ENCODE data around the gene GPR151.

GPR151 gene

DNA sequence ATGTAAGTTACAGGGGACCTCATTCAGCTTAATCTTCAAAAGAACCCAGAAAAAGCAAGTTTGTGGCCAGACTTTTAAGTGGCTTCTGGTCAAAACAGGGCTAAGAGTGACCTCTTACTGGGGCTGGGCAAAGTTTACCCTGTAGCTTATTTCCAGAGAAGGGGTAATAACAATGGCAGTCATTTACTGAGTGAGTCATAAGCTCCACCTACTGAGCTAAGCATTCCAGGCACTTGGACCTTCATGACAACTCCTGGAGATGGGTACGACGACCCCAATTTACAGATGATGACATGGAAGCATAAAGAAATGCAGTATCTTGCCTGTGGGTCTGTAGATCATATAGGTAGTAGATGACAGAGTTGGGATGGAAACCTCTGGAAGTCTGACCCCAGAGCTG is 4.7 kb upstream of the GPR151 start:
- DNase-seq (ENCODE audit: low read depth in 2 of 2) = no peak

DNA sequence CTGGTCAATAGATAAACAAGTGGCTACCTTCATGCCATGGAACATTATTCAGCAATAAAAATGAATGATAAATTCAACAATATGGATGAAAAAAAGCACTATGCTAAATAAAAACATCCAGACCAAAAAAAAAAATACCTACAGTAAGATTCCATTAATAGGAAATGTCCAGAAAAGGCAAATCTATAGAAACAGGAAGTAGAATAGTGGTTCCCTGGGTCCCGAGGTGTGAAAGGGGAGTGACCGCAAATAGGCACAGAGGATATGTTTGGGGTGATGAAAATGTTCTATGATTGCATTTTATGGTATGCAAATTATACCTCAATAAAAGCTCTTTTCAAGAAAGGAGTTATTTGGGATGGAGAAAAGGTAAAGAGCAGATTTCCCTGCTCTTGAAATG is 3.6 kb upstream of the GPR151 start:
- DNase-seq (ENCODE audit: low read depth in 2 of 2) = no peak

DNA sequence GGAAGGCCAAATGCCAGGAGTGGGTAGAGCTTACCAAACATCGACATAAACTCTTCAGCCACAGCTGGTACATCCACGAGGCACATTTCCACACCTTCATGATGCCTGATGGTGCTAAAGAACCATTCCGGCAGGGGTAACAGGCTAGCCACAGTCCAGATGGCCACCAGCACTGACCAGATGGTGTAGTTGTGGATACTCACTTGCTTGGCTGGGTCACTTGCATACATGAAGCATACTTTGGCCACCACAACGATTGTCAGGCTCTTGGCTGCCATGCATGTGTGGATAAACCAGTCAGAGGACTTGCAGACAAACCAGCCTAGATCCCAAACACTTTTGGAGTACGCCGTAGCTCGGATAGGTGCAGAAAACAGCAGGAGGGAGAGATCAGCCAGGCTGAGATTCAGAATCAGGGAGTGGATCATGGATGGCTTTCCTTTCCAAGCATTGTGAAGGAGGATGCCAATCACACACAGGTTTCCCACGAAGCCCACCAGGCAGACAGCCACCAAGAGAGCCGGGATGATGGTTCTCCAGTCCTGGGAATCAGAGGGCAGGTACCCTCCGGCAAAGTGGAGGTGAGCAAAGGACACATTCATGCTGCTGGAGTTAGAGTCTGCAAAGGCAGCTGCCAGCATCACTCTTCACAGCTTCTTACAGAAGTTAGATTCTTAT is 378 bp downstream of the GPR151 start:
- DNase-seq (ENCODE audit: low read depth in 2 of 2) = no peak

DNA sequence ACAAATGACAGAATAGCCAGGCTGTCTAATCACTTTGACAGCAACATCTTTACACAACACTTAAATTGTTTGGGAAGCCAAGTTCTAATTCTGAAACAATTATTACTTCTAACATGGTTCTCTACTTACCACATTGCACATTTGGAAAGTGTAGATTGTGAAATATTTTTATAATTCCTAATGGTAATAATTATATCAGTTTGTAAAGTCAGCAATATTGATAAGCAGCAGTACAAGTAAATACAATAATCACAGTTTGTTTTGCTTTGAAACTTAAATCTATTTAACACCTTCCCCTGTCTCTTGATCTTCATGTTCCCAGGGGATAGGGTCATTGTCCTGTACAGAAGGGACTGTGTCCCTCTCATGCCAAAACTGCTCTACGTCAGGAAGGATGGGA is 1.4 kb downstream of the GPR151 start:
- no peak for DNase-seq (ENCODE audit: low read depth in 2 of 2)

DNA sequence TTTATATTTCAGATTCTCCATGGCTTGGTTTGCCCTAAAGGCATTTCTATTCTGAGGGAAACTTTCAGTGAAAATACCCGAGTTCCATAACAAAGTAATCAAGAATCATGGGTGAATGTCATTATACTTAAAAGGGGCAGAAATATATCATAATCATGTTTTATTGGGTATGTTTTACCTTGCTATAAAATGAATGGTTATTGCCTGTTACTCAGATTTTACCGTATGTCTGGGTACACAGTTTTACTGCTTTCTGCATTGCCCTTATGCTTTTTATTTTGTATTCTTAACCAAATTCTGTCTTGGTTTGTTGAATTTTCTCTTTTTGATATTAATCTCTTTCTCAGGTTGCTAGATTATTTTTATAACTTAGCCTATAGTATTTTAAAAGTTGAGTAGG is 2.5 kb downstream of the GPR151 start:
- no peak for DNase-seq (ENCODE audit: low read depth in 2 of 2)

DNA sequence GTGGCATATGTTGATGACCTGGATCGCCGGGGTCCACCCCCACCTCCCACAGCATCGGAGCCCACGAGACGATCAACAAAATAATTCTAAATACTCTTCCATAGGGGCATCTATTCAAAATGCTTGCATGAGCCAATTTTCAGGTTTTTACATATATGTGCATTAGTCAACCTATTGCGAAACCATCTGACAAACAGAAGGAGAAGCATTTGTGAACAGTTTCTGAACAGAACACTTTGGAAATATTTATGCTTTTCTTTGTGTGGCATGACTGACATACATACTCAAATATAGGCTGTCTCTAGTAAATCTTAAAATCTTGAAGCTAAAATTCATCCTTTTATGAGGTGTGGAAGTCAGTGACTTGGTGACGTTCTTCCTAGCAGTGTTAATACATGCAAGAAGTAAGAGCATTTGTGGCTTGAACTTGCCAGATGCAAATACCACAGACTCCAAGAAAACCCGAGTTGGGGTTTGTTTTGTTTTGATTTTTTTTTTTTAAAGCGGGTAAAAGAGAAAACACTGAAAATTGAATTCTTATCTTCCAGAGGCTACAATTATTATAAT is 5.3 kb downstream of the GPR151 start:
- DNase-seq (ENCODE audit: low read depth in 2 of 2) = no peak

DNA sequence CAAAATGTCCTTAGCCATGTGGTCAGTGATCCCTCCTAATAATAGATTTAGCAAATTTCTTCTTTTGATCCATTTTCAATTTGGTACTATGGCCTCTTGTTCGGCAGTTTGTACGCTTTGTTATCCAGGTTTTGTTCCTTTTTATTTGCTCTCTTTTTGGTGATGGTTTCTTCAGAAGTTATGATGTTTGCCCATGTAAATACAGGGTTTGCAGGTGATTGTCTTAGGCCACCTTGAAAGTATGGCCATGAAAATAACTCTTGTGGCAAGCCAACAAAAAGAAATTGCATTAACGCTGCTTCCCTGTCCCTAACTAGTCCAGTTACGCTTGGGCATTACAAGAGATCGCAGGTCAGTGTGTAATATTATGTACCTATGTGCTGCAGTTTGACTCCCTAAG is 8.6 kb downstream of the GPR151 start:
- DNase-seq (ENCODE audit: low read depth in 2 of 2) = no peak

DNA sequence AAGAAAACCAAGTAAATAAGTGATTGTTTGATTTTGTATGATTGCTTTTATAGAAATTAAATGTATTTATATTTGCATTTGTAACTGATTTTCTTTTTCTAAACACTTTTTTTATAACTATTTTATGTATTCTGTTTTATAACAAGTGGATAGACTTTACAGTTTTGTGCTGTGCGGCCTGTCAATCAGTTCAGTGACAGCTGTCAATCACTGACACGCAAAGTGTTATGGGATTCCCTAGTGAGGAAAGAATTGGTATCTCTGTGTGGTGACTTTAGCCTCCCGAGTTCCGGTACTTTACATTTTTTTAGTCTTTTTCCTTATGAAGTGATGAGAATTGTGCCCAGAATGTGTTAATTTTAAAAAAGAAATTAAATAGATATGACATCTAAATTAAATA is 16.3 kb downstream of the GPR151 start:
- no peak for DNase-seq (ENCODE audit: low read depth in 2 of 2)

DNA sequence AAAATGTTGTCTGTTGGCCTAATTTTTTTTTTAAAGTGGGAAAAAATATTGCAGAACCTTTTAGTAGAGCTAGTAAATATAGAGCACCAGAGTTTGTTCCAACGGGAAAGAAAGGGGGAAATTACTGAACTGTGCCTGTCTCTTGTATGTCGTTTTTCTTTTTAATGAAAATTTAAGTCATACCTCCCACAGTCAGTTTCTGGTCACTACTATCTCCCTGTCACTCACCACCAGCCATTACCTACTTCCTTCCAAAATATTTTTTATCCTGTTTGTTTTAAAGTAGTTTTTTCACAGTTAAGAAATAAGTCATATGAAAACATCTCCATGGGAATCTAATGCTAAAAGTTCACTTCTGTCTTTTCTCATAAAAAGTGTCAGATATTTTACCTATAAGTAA is 21.3 kb downstream of the GPR151 start:
- DNase-seq (ENCODE audit: low read depth in 2 of 2) = no peak

DNA sequence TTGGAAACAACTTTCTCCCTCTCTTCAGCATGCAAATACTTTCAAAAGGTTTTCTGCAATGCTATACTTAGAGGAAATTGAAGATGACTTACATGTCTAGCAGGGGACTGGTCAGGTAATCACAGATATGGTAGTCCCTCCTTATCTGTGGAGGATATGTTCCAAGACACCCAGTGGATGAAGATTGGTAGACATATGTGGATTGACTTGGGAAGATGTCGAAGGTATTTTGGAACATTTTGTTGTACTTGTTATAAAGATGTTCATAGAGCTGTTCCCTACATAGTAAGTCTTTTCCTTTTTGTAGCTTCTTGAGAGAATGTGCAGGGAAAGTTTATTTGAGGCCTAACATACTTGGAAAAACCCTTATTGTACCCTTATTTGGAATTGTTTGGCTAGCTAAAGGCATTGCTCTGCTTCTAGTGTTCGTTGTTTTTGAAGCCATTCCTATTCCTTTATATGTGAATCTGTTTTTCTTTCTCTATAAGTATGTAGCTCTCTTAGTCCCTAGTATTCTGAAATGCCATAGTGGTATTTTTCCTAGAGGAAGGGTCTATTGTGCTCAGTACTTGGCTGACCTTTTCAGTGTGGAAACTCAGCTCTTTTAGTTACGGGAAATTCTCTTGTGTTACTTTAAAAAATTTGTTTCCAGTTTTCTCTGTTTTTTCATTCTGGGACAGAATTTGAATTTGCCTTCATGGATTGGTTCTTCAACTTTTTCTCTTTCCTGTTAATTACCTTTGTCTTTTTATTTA is 25.7 kb downstream of the GPR151 start:
- DNase-seq (ENCODE audit: low read depth in 2 of 2) = no peak

DNA sequence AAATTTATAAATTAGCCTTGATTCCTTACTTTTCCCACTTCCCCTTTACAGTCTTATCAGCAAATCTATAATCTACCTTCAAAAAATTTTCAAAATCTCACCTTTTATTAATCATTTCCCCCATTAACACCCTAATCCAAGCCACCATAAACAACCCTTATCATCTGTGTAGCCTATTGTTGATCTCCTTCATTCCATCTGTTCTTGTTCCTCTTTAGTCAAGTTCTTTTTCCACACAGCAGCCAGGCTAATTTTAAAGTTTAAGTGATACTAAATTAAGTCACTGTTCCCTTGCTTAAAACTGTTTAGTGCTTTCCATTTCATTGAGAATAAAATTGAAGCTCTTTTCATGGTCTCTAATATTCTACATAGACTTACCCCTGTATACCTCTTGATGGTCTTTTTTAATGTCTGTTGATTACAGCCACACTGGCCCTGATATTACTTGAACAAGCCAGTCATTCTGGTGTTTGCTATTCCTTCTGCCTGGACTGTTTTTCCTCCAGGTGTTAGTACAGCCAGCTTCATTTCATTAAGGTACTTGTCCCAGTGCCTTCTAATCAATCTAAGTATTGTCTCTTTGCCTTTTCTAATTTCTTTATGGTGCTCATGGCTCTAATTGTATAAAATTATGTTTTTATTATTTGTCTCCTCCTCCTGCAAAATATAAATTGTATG is 31.1 kb downstream of the GPR151 start:
- DNase-seq (ENCODE audit: low read depth in 2 of 2) = no peak

DNA sequence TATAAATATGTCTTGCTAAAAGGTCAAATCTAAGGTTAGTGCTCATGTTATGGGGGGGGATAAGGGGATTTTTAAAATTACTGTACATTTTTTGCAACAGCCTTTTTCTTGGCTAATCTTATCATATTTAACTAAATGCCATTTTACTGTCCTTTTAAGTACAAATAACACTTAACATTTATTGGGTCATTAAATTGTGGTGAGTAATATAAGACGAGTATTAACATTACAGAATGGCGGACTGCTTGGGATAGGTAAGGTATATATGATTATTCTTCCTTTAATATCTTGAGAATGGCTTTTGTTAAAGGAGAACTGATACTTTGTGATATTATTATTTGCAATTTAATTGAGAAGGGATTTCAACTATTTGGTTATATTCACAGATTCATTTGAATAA is 33.2 kb downstream of the GPR151 start:
- DNase-seq (ENCODE audit: low read depth in 2 of 2) = no peak

DNA sequence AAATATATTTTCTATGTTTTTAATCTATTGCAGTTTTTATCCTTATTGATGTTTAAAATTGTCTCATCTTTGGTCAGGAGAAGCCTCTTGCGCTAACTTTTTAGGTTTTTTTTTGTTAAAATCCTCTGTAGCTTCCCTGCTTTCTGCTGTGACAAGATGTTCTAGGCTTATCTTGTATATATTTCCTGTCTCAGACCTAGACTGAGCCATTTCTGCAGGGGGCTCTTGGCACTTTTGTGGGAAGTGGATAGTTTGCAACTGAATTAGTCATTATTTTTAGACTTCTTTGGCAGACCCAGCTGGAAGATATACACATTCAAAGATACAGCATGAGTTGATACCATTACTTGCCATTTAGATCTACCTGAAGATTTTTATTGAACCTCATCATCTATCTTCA is 40.1 kb downstream of the GPR151 start:
- no peak for DNase-seq (ENCODE audit: low read depth in 2 of 2)

DNA sequence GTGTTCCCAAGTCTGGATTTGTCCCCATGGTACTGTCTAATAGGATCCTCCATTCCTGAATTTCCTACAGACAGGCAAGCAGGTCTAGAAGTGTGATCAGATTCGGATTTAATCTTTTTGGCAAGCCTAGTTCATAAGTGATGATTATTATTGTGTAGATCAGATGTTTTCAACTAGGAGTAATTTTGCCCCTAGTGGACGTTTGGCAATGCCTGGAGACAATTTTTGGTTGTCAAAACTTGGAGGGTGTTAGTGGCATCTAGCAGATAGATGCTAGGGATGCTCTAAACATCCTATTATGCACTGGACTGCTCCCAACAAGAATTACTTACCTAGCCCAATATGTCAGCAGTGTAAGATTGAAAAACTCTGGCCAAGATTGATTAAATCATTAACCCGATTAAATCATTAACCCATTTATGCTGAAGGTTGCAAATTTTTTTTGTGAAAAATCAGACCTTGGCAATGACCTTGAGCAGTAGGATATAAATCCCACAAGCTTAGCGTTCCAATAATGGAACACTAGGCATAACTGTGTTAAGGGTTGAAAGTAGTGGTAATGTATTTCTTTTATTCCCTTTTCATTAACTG is 40.7 kb downstream of the GPR151 start:
- no peak for DNase-seq (ENCODE audit: low read depth in 2 of 2)

DNA sequence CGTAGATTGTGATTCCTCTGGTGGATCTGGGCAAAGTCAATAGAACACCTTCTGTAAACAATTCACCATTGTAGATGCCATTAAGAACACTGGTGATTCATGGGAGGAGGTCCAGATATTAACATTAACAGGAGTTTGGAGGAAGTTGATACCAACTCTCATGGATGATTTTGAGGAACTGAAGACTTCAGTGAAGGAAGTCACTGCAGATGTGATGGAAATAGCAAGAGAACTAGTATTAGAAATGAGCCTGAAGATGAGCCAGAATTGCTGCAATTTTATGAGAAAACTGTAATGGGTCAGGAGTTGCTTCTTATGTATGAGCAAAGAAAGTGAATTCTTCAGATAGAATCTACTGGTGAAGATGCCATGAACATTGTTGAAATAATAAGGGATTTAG is 41.9 kb downstream of the GPR151 start:
- no peak for DNase-seq (ENCODE audit: low read depth in 2 of 2)

DNA sequence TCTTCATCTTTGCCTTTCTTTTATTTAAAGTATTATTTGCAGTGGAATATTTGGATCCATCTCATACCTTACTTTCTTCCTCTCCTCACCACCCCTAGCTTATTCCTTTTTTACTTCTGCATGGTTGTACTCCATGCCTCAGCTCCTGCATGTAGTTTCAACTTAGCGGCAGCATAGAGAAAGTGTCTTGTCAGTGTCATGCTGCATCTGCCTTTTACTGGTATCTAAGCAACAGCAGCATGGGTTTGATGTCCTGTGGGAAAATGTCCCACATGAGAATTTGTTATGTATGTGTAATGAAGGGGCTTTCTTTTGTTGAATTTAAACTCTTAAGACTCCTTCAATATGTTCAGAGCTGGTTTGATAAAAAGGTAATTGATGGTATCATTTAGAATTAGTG is 48.2 kb downstream of the GPR151 start:
- DNase-seq (ENCODE audit: low read depth in 2 of 2) = no peak

DNA sequence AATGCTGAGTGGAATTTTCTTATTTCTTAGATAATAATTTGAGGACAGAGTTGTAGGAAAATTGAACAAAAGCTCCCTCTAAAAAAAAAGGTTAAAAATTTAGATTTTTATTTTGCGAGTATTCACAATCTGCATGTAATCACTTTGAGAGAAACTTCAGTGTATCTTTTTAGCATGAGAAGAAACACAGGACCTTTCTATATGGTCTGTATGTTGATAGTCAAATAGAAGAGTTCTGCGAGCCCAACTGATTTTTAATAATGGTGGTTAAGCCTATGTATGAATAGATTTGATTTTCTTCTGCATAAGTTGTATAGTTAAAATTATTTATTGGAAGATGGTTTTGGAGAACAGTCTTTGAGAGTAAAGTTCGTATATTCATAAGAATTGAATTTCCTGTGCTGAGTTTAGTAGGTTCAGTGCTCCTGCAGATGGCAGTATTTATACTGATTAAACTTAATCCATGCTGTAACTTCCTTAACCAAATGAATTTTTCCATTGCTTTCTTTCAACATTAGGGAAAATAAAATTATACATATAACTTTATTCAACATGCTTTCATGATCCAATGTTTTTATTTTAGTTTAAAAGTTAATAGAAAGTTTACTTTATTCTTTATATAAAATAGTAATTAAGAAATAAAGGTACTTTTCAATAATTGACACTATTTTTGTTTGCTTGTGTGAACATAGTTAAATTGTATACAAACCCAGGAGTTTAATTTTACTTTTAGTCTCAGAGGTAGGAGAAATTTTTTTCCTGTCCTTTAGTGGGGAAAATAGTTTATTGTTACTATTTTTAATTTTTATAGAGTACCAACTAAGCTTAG is 49.3 kb downstream of the GPR151 start:
- DNase-seq (ENCODE audit: low read depth in 2 of 2) = no peak

DNA sequence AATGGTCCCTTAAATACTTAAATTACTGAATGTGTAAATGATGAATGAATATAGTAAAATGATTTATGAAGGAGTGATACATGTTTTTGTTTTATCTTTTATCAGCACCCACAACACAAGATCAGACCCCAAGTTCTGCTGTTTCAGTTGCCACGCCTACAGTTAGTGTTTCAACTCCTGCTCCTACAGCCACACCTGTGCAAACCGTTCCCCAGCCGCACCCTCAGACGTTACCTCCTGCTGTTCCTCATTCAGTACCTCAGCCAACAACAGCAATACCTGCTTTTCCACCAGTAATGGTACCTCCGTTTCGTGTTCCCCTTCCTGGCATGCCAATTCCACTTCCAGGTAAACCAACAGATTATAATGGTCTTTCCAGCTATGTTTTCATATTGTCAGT is 52.5 kb downstream of the GPR151 start:
- no peak for DNase-seq (ENCODE audit: low read depth in 2 of 2)

Measured in stimulated activated CD4-positive, alpha-beta T cell treated with anti-CD3 and anti-CD28 coated beads, Interleukin-15, amount 100 ng/mL, for 48 hours (primary cell).